Retina (tissue), 1 donor: Measurements from ENCODE around the gene MRPL4.
"Not testable (repeated sequence)": the region's sequence is repeated elsewhere in the genome, so short reads cannot be mapped to it uniquely, and the experiment has no call there.

Source experiments
- DNase-seq: peaks from one replicate; pipeline ENCODE4 v3.0.0-alpha.2; 2016

Gene MRPL4

DNA sequence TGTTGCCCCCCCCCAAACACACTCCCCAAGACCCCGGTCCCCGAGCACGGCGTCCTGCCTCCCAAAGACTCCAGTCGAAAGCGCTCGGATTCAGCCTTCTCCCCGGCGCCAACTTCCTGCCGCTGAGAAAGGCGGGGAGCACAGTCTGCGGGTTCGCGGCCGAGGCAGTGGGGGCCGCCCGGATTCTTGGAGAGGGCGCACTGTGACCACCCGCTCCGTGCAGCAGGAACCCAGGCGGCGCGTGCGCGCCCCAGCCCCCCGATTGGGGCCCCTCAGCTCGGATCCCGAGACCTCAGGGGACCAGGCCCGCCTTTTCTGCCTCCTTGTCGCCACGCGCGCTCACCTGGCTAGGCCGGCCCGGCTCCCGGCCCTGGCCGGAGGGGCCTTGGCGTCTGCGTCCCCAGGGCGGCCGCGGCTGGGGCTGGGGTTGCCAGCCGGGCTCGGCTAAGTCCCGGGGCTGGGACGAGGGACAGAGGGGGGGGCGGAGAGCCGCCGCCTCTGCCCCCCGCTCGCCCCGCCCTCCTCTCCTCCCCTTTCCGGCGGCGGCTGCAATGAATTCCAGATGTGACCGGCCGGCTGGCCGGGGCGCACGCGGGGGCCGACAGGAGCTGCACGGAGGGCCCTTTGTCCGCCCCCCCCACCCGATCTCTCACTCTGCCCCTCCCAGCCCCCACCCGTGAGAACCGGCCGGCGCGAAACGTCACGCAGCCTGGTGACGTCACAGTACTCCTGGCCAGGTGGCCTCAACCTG, 21.0 kb upstream of the MRPL4 start, which contains the start of gene S1PR2:
Gene S1PR2, minus strand, starts transcription at position 471 of the 751 bp plus-strand sequence. CDS start 6,426 bp downstream, outside the sequence.
- DNase-seq = peak; percentile 83

DNA sequence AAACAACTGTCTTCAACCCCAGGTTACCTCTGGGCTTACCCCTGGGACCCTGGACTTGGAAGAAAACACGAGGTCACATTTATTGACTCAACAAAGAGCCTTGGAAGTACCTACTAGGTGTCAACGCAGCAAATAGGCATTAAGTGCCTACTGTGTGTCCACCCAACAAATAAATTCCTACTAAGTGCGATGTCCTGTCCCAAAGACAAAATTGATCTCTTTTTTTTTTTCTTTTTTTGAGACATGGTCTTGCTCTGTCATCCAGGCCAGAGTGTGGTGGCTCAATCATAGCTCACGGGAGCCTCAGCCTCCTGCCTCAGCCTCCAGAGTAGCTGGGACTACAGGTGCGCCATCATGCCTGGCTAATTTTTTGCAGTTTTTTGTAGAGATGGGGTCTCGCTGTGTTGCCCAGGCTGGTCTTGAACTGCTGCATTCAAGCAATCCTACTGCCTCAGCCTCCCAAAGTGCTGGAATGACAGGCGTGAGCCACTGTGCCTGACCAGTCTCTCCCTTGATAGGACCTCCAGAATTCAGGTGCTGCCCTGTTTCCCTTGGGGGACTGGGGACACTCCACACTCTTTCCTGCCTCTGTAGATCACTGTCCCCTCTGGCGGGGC, 20.3 kb upstream of the MRPL4 start:
- DNase-seq = no peak

DNA sequence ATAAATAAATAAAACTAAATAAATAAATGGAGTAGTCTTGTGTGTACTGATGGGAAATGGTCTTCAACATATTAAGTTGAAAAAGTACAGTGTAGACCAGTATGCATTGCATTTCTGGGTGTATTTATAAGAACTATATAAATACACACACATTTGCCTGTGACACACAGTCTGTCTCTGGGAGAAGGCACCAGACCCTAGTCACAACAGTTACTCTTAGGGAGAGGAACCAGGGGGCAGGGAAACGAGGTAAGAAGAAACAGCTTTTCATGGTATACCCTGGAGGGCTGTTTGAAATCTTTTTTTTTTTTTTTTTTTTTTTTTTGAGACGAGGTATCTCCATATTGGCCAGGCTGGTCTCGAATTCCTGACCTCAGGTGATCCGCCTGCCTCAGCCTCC, 18.1 kb upstream of the MRPL4 start:
- no peak for DNase-seq

DNA sequence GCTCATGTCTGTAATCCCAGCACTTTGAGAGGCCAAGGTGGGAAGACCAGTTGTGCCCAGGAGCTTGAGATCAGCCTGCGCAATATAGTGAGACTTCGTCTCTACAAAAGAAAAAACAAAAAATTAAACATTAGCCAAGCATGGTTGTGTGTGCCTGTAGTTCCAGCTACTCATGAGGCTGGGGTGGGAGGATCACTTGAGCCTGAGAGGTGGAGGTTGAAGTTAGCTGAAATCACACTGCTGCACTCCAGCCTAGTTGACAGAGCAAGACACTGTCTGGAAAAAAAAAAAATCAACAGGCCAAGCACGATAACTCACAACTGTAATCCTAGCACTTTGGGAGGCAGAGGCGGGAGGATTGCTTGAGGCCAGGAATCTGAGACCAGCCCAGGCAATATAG, 17.0 kb upstream of the MRPL4 start:
- no peak for DNase-seq

DNA sequence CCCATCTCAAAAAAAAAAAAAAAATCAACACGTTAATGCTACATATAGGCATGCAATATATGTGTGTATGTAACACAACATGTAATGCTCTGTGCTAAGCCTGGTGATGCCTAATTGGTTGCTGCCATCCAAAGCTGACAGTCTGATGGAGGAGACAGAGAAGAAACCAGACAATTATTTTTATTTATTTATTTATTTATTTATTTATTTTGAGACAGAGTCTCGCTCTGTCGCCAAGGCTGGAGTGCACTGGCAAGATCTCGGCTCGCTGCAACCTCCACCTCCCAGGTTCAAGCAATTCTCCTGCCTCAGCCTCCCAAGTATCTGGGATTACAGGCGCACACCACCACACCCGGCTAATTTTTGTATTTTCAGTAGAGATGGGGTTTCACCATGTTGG, 16.6 kb upstream of the MRPL4 start:
- DNase-seq = not testable (repeated sequence)

DNA sequence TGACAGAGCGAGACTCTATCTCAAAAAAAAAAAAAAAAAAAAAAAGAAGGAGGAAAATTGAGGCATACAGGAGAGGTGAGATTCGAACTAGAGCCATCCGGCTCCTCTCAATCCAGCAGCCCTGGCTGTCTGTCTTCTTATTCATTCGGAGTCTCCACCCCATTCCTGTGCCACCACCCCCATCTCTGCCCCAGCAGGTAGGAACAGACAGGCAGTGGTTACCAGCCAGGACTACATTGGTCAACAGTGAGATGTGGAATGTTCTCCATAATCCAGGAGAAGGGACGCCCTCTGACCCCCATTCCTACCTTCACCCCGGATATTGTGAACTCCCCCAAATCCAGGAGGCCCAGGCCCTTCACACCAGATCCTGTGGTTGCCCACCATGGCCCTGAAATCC, 14.3 kb upstream of the MRPL4 start:
- no peak for DNase-seq

DNA sequence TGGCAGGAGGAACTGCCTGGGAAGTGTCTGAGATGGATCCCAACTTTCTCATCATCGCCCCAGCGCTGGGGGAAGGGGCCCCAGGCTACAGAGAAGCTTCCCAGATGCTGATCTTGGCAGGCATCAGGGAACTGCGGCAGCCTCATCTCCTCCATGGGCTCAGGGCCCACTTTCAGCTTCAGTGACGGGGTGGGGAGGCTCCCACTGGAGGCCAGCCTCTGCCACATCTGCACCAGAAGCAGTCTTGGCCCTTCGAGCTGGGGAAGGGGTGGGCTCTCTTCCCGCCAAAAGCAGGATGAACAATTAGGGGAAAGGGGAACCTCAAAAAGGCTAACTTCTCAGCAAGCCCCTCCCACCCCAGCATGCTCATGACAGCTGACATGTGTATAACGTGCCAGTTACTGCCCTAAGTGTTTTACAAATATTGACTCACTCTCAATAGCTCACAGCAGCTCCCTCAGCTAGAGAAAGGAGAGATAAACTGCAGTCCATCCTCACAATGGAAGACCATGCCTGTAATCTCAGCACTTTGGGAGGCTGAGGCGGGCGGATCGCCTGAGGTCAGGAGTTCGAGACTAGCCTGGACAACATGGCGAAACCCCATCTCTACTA, 13.7 kb upstream of the MRPL4 start:
- no peak for DNase-seq

DNA sequence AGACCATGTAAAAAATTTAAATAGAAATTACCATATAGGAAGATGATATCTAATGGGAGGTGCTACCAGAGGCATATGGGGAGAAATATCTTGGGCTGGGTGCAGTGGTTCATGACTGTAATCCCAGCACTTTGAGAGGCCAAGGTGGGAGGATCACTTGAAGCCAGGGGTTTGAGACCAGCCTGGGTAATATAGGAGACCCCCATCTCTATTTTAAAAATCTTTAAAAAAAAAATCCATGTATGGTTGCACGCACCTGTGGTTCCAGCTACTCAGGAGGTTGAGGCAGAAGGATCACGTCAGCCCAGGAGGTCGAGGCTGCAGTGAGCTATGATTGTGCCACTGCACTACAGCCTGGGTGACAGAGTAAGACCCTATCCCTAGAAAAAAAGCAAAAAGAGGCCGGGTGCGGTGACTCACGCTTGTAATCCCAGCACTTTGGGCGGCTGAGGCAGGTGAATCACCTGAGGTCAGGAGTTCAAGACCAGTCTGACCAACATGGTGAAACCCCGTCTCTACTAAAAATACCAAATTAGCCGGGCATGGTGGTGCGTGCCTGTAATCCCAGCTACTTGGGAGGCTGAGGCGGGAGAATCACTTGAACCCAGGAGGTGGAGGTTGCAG, 10.1 kb upstream of the MRPL4 start:
- not testable (repeated sequence) for DNase-seq

DNA sequence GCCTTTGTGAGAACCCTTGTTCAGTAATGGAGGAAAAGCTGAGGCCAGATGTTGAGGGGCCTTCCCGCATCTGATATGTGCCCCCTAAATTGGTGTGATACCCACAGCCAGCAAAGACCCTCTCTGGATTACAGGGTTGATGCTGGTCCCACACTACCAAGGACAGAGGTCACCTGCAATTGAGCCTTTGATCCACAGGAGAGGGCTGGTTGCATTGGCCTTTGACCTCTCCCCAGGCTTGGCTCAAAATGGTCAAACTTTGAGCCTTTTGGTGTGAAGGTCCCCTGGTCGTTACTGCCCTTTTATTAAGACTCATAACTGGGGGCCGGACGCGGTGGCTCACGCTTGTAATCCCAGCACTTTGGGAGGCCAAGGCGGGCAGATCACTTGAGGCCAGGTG, 8.4 kb upstream of the MRPL4 start:
- no peak for DNase-seq

DNA sequence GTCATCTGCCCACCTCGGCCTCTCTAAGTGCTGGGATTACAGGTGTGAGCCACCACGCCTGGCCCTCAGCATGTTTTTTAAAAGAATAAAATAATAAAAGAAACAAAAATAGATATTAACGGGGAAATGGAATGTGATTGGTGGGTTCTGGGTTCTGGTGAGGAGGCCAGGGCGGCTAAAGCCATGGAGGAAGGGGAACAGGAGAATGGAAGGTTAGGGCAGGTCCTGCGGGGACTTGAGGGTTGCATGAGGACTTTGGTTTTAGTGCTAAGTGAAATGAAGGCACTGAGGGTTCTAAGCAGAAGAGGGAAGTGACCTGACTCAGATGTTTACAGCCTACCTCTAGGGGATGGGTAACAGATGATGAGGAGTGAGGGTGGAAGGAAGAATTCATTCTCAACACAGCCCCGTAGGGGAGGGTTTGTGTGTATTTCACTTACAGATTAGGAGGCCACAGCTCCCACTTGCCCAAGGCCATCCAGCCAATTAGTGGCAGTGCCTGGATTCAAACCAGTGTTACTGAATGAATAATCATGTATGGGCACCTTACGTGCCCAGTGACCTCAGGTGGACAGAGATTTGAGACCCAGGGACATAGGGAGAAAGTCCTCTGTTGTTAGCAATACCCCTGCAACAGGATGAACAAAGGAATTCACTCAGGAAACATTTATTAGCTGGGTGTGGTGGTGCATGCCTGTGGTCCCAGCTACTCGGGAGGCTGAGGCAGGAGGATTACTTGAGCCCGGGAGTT, 6.7 kb upstream of the MRPL4 start:
- no peak for DNase-seq

DNA sequence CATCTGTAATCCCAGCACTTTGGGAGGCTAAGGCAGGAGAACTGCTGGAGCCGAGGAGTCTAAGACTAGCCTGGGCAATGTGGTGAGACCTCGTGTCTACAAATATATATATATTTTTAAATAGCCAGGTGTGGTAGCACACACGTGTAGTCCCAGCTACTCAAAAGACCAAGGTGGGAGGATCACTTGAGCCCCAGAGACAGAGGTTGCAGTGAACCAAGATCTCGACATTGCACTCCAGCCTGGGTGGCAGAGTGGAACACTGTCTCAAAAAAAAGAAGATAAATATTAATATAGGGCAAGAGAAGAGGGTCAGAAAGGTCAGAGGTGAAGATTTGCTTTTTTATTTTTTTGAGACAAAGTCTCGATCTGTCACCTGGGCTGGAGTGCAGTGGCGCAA, 5.5 kb upstream of the MRPL4 start:
- DNase-seq = no peak

DNA sequence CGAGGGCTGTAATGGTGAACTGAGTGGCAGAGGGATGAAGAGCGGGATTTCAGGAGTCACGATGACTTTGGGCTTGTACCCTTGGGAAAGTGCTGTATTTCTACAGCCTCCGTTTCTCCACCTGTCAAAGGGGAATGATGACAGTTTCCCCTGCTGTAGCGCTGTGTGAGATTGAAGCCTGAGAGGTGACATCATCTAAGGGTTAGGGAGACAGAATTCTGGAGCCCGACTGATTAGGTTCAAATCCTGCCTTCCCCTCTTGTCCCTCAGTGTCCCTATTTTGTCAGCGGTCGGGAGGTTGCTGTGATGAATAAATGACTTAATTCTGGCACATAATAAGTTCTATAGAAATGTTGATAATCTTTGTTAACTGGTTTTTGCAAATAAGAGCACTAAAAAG, 693 bp downstream of the MRPL4 start:
- DNase-seq = no peak

DNA sequence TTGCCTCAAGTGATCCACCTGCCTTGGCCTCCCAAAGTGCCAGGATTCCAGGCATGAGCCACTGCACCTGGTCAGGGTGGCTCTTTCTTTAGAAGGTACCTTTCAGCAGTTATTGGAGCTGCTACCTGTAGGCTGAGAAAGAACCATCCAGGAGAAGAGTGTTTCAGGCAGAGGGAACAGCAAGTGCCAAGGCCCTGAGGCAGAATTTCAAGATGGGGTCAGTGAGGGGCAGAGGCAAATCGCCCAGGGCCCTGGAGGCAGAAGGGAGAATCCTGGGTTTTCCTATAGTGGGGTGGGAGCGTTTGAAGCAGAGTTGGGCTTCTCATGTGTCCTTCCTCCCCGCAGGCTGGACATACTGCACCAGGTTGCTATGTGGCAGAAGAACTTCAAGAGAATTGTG, 2.2 kb downstream of the MRPL4 start:
- DNase-seq = no peak

DNA sequence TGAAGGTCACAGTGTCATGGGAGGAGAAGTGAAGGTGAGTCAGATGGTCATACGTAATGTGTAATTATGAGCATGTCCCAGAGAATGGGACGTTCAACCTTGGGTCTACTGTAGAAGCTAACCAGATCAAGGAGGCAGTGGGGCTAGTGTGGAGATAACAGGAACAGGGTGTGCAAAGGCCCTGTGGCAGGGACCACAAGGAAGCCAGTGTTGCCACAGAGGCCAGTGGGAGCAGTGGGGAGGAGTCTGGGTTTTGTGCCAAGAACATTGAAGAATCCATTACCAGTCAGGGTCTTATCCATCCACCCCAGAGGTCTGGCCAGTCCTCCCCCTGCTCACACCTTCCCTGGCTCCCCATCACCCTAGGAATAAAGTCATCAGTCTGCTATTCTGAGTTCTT, 3.3 kb downstream of the MRPL4 start:
- no peak for DNase-seq

DNA sequence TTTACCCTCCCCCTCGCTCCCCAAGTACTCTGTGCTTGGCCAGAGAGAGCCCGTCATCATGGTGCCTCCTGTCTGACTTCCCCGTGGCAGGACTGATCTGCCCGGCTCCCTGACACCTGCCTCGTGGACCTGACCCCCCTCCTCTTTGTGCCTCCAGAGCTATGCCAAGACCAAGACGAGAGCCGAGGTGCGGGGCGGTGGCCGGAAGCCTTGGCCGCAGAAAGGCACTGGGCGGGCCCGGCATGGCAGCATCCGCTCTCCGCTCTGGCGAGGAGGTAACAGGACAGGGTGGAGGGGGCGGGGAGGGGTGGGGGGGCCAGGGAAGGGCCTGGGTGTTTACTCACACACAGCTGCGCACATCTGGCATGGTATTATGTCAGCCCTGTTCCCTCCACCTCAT, 4.5 kb downstream of the MRPL4 start:
- DNase-seq = no peak

DNA sequence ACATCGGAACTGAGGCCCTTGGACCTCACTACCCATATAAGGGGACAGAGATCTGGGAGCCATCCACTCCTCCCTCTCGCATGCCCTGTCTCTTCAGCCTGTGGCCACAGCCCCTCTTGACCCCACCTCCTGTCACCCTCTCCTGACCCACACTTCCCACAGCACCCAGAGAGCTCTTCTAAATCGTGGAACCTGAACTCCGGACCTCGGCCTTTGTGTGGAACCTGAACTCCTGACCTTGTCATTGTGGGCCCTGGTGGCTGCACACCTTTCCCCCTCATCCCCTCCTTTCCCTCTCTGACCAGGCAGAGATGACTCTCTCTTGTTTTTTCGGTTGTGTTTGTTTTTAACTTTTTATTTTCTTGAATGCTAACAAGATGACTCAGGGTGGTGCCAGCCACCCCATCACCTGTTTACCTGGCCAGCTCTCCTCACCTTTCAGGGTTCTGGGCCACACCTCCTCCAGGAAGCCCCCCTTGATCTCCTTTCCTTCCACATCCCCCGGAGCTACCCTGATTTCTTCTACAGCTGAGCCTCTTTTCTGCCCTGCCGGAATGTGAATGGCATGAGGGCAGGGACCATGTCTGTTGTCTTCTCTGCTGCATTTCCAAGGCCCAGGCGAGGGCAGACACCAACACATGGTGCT, 5.1 kb downstream of the MRPL4 start:
- no peak for DNase-seq

DNA sequence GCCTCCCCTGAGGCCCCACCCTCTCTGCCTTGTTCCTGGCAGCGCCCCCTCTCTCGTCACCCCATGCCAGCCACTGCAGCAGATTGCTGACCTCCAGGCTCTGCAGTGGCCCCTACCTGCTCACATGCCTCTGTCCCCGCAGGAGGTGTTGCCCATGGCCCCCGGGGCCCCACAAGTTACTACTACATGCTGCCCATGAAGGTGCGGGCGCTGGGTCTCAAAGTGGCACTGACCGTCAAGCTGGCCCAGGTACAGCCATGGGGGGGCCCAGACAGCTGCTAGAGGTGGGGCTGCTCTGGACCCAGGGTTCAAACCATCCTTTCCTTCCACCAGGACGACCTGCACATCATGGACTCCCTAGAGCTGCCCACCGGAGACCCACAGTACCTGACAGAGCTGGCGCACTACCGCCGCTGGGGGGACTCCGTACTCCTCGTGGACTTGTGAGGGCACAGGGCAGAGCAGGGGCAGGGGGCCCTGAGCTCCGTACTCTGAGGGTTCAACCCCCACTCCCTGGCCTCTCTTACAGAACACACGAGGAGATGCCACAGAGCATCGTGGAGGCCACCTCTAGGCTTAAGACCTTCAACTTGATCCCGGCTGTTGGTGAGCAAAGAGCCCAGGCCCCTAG, 6.2 kb downstream of the MRPL4 start:
- no peak for DNase-seq

DNA sequence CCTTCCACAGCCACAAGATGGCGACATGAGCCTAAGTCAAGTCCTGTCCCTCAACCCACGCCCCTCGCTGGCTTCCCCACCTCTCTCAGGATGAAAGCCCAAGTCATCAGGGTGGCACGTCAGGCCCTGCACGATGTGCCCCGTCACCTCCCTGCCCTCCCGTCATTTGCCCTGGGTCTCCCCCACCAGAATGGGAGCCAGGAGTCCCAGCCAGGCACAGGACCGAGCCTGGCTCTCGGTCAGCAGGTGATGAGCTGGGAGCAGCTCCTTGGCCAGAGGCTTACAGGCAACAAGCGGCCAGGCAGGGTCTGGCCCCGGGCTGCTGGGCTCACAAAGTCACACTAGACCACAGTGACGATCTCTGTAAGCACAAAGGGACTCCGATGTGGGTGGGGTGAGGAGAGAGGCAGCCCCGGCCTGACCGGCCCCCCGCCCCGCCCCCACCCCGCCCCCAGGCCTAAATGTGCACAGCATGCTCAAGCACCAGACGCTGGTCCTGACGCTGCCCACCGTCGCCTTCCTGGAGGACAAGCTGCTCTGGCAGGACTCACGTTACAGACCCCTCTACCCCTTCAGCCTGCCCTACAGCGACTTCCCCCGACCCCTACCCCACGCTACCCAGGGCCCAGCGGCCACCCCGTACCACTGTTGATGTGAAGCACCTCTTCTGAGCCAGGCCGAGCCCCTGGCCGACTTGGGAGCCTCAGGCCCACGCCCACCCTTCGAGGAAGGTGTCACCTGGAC, 7.3 kb downstream of the MRPL4 start:
- peak; percentile 78 for DNase-seq

DNA sequence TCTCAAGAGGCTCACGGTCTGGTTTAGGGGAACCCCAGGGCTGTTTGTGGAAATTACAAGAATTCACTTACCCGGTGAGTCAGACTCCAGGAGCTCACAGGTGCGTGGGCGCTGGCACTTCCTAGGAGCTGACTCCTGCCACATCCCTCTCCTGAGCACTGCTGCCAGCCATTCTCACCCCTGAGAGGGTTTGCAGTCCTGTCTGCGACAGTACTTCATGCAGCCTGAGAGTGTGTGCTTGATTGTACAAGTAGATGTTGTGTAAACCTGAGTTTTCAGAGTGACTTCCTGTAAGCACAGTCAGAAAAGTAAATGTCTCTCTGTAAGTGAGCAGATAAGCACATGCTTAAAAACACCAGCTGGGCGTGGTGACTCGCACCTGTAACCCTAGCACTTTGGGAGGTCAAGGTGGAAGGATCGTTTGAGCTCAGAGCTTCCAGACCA, 8.1 kb downstream of the MRPL4 start:
- no peak for DNase-seq

DNA sequence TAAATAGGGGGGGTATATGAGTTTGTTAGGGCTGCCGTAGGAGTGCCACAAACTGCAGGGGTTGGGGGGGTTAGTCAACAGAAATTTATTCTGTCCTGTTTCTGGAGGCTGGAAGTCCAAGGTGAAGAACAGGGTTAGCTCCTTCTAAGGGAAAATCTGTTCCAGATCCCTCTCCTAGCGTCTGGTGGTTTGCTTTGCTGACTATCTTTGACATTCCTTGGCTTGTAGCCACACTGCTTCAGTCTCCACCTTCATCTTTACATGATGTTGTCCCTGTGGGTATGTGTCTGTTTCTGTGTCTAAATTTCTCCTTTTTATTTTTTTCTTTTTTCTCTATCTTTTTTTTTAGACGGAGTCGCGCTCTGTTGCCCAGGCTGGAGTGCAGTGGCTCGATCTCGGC, 10.8 kb downstream of the MRPL4 start:
- DNase-seq = no peak

DNA sequence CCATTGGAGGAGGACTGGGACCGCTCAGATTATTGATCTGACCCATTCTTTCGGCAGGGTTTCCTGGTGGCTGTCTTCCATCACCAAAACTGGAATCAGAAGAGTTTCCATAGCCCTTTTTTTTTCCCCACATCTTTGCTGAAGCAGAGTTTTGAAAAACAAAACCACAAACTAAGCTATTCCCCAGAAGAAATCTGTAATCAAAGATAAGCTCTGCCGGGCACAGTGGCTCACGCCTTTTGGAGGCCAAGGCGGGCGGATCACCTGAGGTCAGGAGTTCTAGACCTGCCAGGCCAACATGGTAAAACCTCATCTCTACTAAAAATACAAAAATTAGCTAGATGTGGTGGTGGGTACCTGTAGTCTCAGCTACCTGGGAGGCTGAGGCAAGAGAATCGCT, 14.7 kb downstream of the MRPL4 start:
- DNase-seq = no peak
